Body of pancreas (tissue), 4 donors: ENCODE measurements around the gene CTTNBP2NL. TPM values are rescaled to one million over a fixed set of nuclear protein-coding genes. Genes with fewer than 3 reads are reported as not detected.

Experiments
- ATAC-seq: fragments of 150-250 bp; one replicate; pipeline ENCODE4 v1.9.1; 2016
- DNase-seq, 4 donors: peaks; one replicate each; pipeline ENCODE4 v3.0.0-alpha.2; 2019
- H3K27ac ChIP-seq, 4 donors: fragments of 200-600 bp; sonication (generic); 1 replicate in 3 of 4; 2 replicates in 1 of 4; pipeline versions ENCODE4 v1.5.1 to v1.6.1; 2016 to 2019; ENCODE audit warnings: mild to moderate bottlenecking in 1 of 4, mixed read lengths in 1 of 4, moderate library complexity in 1 of 4
- H3K27me3 ChIP-seq, 2 donors: fragments of 200-600 bp; sonication (generic); one replicate each; pipeline ENCODE4 v1.6.0; 2016; ENCODE audit warnings: mild to moderate bottlenecking in 1 of 2
- H3K36me3 ChIP-seq, 2 donors: fragments of 200-600 bp; sonication (generic); replicated peaks in 1 of 2; 2 replicates each; pipeline ENCODE4 v1.5.1; 2016; ENCODE audit warnings: low read depth in 2 of 2; ENCODE audit not compliant: insufficient read depth in 1 of 2
- H3K4me1 ChIP-seq: fragments of 200-600 bp; sonication (generic); one replicate; pipeline ENCODE4 v1.6.0; 2016
- H3K4me3 ChIP-seq, 2 donors: fragments of 200-600 bp; sonication (generic); 1 replicate in 1 of 2; 2 replicates in 1 of 2; pipeline ENCODE4 v1.5.1; 2016 to 2019
- H3K9me3 ChIP-seq, 3 donors: fragments of 200-600 bp; sonication (generic); 1 replicate in 2 of 3; 2 replicates in 1 of 3; pipeline ENCODE4 v1.5.1; 2016
- CTCF ChIP-seq, 7 experiments: fragments of 450-650 bp in 4 of 7; fragments of 200-600 bp in 3 of 7; sonication (generic) in 3 of 7; IDR thresholded peaks; one replicate each; pipeline ENCODE4 v1.5.1; 2016 to 2019; ENCODE audit warnings: antibody characterized with exemption in 7 of 7
- POLR2A ChIP-seq, 3 donors: fragments of 450-650 bp; IDR thresholded peaks; one replicate each; pipeline ENCODE4 v1.6.1; 2016; ENCODE audit warnings: antibody characterized with exemption in 3 of 3, mild to moderate bottlenecking in 2 of 3
- WGBS, 2 donors: methylation state at CpG; one replicate each; pipeline ENCODE4 v1.1.5; 2017; 5-methylcytosine and 5-hydroxymethylcytosine counted together
- intact Hi-C: fragments of 100-400 bp; cut with DNase I; formaldehyde crosslinking; loops from one replicate; pipeline ENCODE4 v1.15.1; 2023
- microRNA-seq, 2 donors: library from miRNA; unstranded; fragments of <30 nt; microRNA quantifications; one replicate each; pipeline ENCODE4, GENCODE V29; 2016; ENCODE audit warnings: borderline number of aligned reads in 2 of 2, borderline replicate concordance in 2 of 2
- small RNA-seq: library from RNA; depleted of rRNA; stranded (forward); fragments of <200 nt; gene quantifications from one replicate; pipeline ENCODE3, GENCODE V24; 2016
- total RNA-seq, 2 donors: library from RNA; depleted of rRNA; stranded (reverse); fragments of >200 nt; gene quantifications; one replicate each; pipeline ENCODE4 v1.1.0, GENCODE V29; 2016

Gene CTTNBP2NL
- total RNA-seq, 2 donors from 2014 or later = 8.6 to 15.2 TPM

- no peak overlapping the region for H3K4me3 ChIP-seq
- peaks cover 0 to 10% of the 10 kb centered on the region in 2 donors for H3K27me3 ChIP-seq
- no peak overlapping the region for H3K27ac ChIP-seq
- WGBS, 2 donors = 66 to 67% methylated on average over 8 to 16 of the region's 16 CpGs
- H3K4me1 ChIP-seq = peaks cover 18% of the 10 kb centered on the region
- DNase-seq (no peak), ATAC-seq (no peak)
- H3K9me3 ChIP-seq = no peaks in the 10 kb centered on the region
- TF ChIP-seq POLR2A (IDR thresholded peaks at IDR 0.05) (no peak), CTCF (IDR thresholded peaks at IDR 0.05) (no peak)
- no peaks in the 10 kb centered on the region for H3K36me3 ChIP-seq
- intact Hi-C loops = no loop called here
Observed at GRCh38 chr1:112509660-112510178, 113.7 kb downstream of the CTTNBP2NL start.

GRCh38 chr1:112510340-112510739, 114.3 kb downstream of the CTTNBP2NL start:
- Histone ChIP-seq H3K27ac (no peak overlapping the region), H3K4me3 (no peak overlapping the region)
- TF ChIP-seq POLR2A (IDR thresholded peaks at IDR 0.05) = no peak
- no peak for TF ChIP-seq CTCF (IDR thresholded peaks at IDR 0.05)

More at GRCh38 chr1:112510340-112510739, 114.3 kb downstream of the CTTNBP2NL start:
- 81 to 83% methylated on average over 7 of the region's 7 CpGs for WGBS, 2 donors
- H3K27me3 ChIP-seq = peaks cover 0 to 10% of the 10 kb centered on the region in 2 donors
- intact Hi-C loops = no loop called here
- ATAC-seq (no peak), DNase-seq (no peak)
- peaks cover 20% of the 10 kb centered on the region for H3K4me1 ChIP-seq
- H3K9me3 ChIP-seq = no peaks in the 10 kb centered on the region
- H3K36me3 ChIP-seq = no peaks in the 10 kb centered on the region

Small RNA genes lying within 50 kb of the gene (microRNA-seq; reads per million reads assigned to microRNA genes)
- gene MIR4256 = 0 reads per million in 2 donors

Small RNA genes lying within 50 kb of the gene (small RNA-seq; reads per million reads assigned to genes)
- gene RF01210 = not detected

Other genes starting within 250 kb of the CTTNBP2NL start
- gene WNT2B, start 112.8 kb downstream of the CTTNBP2NL start, total RNA-seq = 1 to 10 TPM; 1.6 to 3.9 TPM
- gene ST7L, start 222.9 kb downstream of the CTTNBP2NL start, total RNA-seq = 10 to 100 TPM in 1 of 2 donors, 1 to 10 TPM in 1; 9.6 to 22.3 TPM
- 10 to 100 TPM; 56.0 to 66.9 TPM for gene CAPZA1, start 223.6 kb downstream of the CTTNBP2NL start, total RNA-seq